K562 (cell line): Measurements from ENCODE around the gene DNAL4. TPM values are rescaled to one million over a fixed set of nuclear protein-coding genes. Genes with fewer than 3 reads are reported as not detected.

Experiments used
- ATAC-seq: fragments of 200-7000 bp; cut with Tn5 transposase; 3 replicates; pipeline ENCODE4 v1.9.1; 2020; ENCODE audit warnings: moderate library complexity
- BruUV-seq: library from RNA; stranded (reverse); fragments of 400-500 nt; replicated peaks from 2 replicates; lab custom pipeline; 2021; lab: Mats Ljungman, UMichigan
- CTCF ChIA-PET: fragments of 300-600 bp; formaldehyde crosslinking; extraction: SDS; loops from one replicate; lab custom pipeline; 2021; ENCODE audit warnings: low intra/inter-chr PET ratio; lab: Yijun Ruan, JAX
- POLR2A ChIA-PET: fragments of 300-600, 350-650 bp; sonication (Branson Sonifier 250); formaldehyde crosslinking; extraction: SDS; loops from one replicate; lab custom pipeline; 2021; ENCODE audit warnings: antibody characterized with exemption, inconsistent platforms; lab: Yijun Ruan, JAX
- DNase-seq, 4 experiments: peaks; one replicate each; pipeline versions ENCODE4 v3.0.0 to v3.0.0-alpha.2; 2011 to 2018; ENCODE audit warnings: low spot score in 3 of 4, mixed read lengths in 3 of 4; ENCODE audit errors: extremely low read depth in 1 of 4
- FAIRE-seq: peaks from 2 replicates; lab custom pipeline; 2011; peaks lifted over from hg19 to GRCh38; lab: Jason Lieb, UNC
- H2AFZ ChIP-seq: 2 replicates; pipeline ENCODE4 v1.6.0; 2011; ENCODE audit warnings: low read depth, low read length, control low read depth, inconsistent platforms
- H3K27ac ChIP-seq: fragments of 200-600 bp; 3 replicates; pipeline ENCODE4 v1.8.0; 2011; ENCODE audit warnings: low read depth, mild to moderate bottlenecking, control low read depth, inconsistent platforms, low read length, moderate library complexity, mixed read lengths; ENCODE audit errors: extremely low read depth
- H3K27me3 ChIP-seq, 2 experiments: fragments of 300-600 bp in 1 of 2; 2 replicates in 1 of 2; 3 replicates in 1 of 2; pipeline versions ENCODE4 v1.6.0 to v1.8.0; 2011; ENCODE audit warnings: inconsistent platforms in 2 of 2, low read length in 2 of 2, mild to moderate bottlenecking in 1 of 2, mixed read lengths in 1 of 2, moderate library complexity in 1 of 2; ENCODE audit not compliant: control insufficient read depth in 2 of 2, insufficient read depth in 2 of 2
- H3K36me3 ChIP-seq: fragments of 300-600 bp; 3 replicates; pipeline ENCODE4 v1.8.0; 2011; ENCODE audit warnings: mild to moderate bottlenecking, low read length, inconsistent platforms; ENCODE audit not compliant: control insufficient read depth, insufficient read depth
- H3K4me1 ChIP-seq, 2 experiments: fragments of 200-600 bp in 1 of 2; replicated peaks in 1 of 2; 2 replicates in 1 of 2; 3 replicates in 1 of 2; pipeline versions ENCODE4 v1.5.1 to v1.8.0; 2011; ENCODE audit warnings: inconsistent platforms in 2 of 2, low read length in 2 of 2, mild to moderate bottlenecking in 1 of 2, mixed read lengths in 1 of 2, moderate library complexity in 1 of 2; ENCODE audit not compliant: control insufficient read depth in 2 of 2, insufficient read depth in 2 of 2
- H3K4me2 ChIP-seq: 2 replicates; pipeline ENCODE4 v1.6.1; 2011; ENCODE audit warnings: low read length, control low read depth, inconsistent platforms, mixed read lengths; ENCODE audit not compliant: insufficient read depth
- H3K4me3 ChIP-seq: fragments of 200-600 bp; sonication (generic), shearing (Covaris generic); 2 replicates; pipeline ENCODE4 v1.5.1; 2016; ENCODE audit warnings: control low read depth, inconsistent platforms
- H3K79me2 ChIP-seq: fragments of 200-600 bp; 3 replicates; pipeline ENCODE4 v1.8.0; 2011; ENCODE audit warnings: low read length, inconsistent platforms; ENCODE audit not compliant: control insufficient read depth, insufficient read depth
- H3K9ac ChIP-seq, 2 experiments: 2 replicates each; pipeline versions ENCODE4 v1.6.0 to v1.6.1; 2011; ENCODE audit warnings: low read depth in 2 of 2, low read length in 2 of 2, control low read depth in 1 of 2, inconsistent platforms in 1 of 2, mild to moderate bottlenecking in 1 of 2, mixed read lengths in 1 of 2; ENCODE audit not compliant: insufficient read depth in 1 of 2
- H3K9me1 ChIP-seq: one replicate; pipeline ENCODE4 v1.6.0; 2011; ENCODE audit warnings: inconsistent platforms, mild to moderate bottlenecking, low read length, moderate library complexity; ENCODE audit not compliant: control insufficient read depth, insufficient read depth
- H3K9me3 ChIP-seq: replicated peaks from 2 replicates; pipeline ENCODE4 v1.5.1; 2011; ENCODE audit warnings: low read depth, low read length, inconsistent platforms; ENCODE audit not compliant: control insufficient read depth, insufficient read depth
- H4K20me1 ChIP-seq: replicated peaks from 2 replicates; pipeline ENCODE4 v1.6.1; 2011; ENCODE audit warnings: low read length, inconsistent platforms, mixed read lengths; ENCODE audit not compliant: control insufficient read depth, insufficient read depth
- ARID4B ChIP-seq: sonication (generic); formaldehyde crosslinking; IDR thresholded peaks from 2 replicates; pipeline ENCODE4 v1.8.0; 2022; ENCODE audit warnings: mild to moderate bottlenecking, missing genetic modification reagents
- GTF2E2 ChIP-seq: fragments of 200-800 bp; sonication (Bioruptor generic); IDR thresholded peaks from 2 replicates; pipeline ENCODE4 v1.6.1; 2016; ENCODE audit warnings: missing genetic modification characterization, missing compliant biosample characterization
- IFI16 ChIP-seq: fragments of 250-450 bp; sonication (Bioruptor Pico); IDR thresholded peaks from 2 replicates; pipeline ENCODE4 v2.1.2; 2022; ENCODE audit warnings: mild to moderate bottlenecking, inconsistent platforms
- MAZ ChIP-seq, 2 experiments: fragments of 450-650 bp in 1 of 2; sonication (generic) in 1 of 2; formaldehyde crosslinking; IDR thresholded peaks in 1 of 2; conservative IDR thresholded peaks in 1 of 2; 2 replicates each; pipeline versions ENCODE4 v1.4.0 to v1.5.0; 2020; ENCODE audit warnings: mild to moderate bottlenecking in 1 of 2, missing genetic modification reagents in 1 of 2
- RBFOX2 ChIP-seq: fragments of 200-400 bp; formaldehyde crosslinking; IDR thresholded peaks from 2 replicates; pipeline ENCODE4 v1.6.1; 2017; ENCODE audit warnings: low read depth, mild to moderate bottlenecking, low read length, moderate library complexity
- WGBS: fragments of 100-300 bp; shearing (Covaris generic); methylation state at CpG from one replicate; pipeline ENCODE4 v1.1.6; 2016; ENCODE audit warnings: low coverage, mixed read lengths; ENCODE audit not compliant: insufficient coverage; ENCODE audit errors: missing lambda C conversion rate; 5-methylcytosine and 5-hydroxymethylcytosine counted together
- in situ Hi-C: fragments of 300-500 bp; cut with MboI; formaldehyde crosslinking; loops from 4 replicates; pipeline ENCODE4 v1.15.0; 2018; ENCODE audit warnings: inconsistent platforms, mixed read lengths
- intact Hi-C: fragments of 100-400 bp; cut with micrococcal nuclease; formaldehyde crosslinking; loops from 2 replicates; pipeline ENCODE4 v1.14.2; 2022
- polyA plus RNA-seq, 8 experiments: library from polyadenylated mRNA; depleted of rRNA in 4 of 8; stranded (reverse) in 5 of 8; unstranded in 3 of 8; fragments of >200 nt; fragmentation: Nextera tagmentation in 2 of 8; fragmentation: Illumina TruSeq in 1 of 8; extraction: Ambion mirVana in 2 of 8; extraction: Trizol in 1 of 8; gene quantifications; 2 replicates each; pipeline versions ENCODE4 v1.2.1 to v1.2.3, GENCODE V29; 2011 to 2014; ENCODE audit warnings: inconsistent platforms in 1 of 8, missing spikeins in 1 of 8
- total RNA-seq, 7 experiments: library from RNA; depleted of rRNA in 6 of 7; stranded (reverse); fragments of >200 nt in 6 of 7; fragmentation: Illumina TruSeq in 2 of 7; extraction: Trizol in 2 of 7; gene quantifications; 2 replicates each; pipeline versions ENCODE4 v1.2.1 to v1.2.3, GENCODE V29; 2011 to 2021; ENCODE audit warnings: low replicate concordance in 1 of 7

DNAL4 gene
- total and polyA plus RNA-seq, 9 of the 15 experiments (the other 6 are each of a cell fraction or from before 2014, with no cell fraction given), result 0.20 to 9.4 (median 5.2) TPM

GRCh38 chr22:38751066-38751421 lies 42.9 kb downstream of the DNAL4 start:
- WGBS, result 90% methylated on average over 2 of the region's 12 CpGs
- Histone ChIP-seq H3K9ac (no peak overlapping the region), H3K9me3 (no peaks in the 10 kb centered on the region), H3K36me3 (peaks cover 58% of the 10 kb centered on the region; the same call in 2 of the 3 replicates), H3K4me1 (peaks cover 4 to 17% of the 10 kb centered on the region in 2 experiments; a peak in 4 of 5 replicates), H3K4me2 (no peak overlapping the region), H2AFZ (no peak overlapping the region), H4K20me1 (no peaks in the 10 kb centered on the region; the same call in 1 of the 2 replicates), H3K9me1 (no peaks in the 10 kb centered on the region), H3K27me3 (no peaks in the 10 kb centered on the region), H3K79me2 (peaks cover 19% of the 10 kb centered on the region), H3K4me3 (no peak overlapping the region), H3K27ac (no peak overlapping the region)
- DNase-seq (no peak), ATAC-seq (no peak), FAIRE-seq (no peak)
- in situ Hi-C loops, result no loop called here
- intact Hi-C loops, result no loop called here
- POLR2A ChIA-PET, result interaction anchor here (1.5 kb wide), 1 partner anchor 8 kb away, joined by 7 read pairs; no protein-coding TSS in a partner anchor
- BruUV-seq, result no TSS peak
- CTCF ChIA-PET, result no interaction called here
- no peak for TF ChIP-seq MAZ (CRISPR knock-in tag; conservative IDR thresholded peaks at IDR 0.05 in 1 of 2, IDR thresholded peaks at IDR 0.05 in 1 of 2)
- TF ChIP-seq RBFOX2, result 0 out of 2 replicates have a peak, but pooled peaks have one; percentile 34
- no peak for TF ChIP-seq IFI16 (CRISPR knock-in tag)
- no peak for TF ChIP-seq ARID4B (CRISPR knock-in tag)
- no peak for TF ChIP-seq GTF2E2 (tag)
